ENCODE data around the gene PHF14. TPM values are rescaled to one million over a fixed set of nuclear protein-coding genes. Genes with fewer than 3 reads are reported as not detected.

Gene PHF14
- total and polyA plus RNA-seq, 4 donors, result 6.9 to 24.4 (median 15.3) TPM

DNA sequence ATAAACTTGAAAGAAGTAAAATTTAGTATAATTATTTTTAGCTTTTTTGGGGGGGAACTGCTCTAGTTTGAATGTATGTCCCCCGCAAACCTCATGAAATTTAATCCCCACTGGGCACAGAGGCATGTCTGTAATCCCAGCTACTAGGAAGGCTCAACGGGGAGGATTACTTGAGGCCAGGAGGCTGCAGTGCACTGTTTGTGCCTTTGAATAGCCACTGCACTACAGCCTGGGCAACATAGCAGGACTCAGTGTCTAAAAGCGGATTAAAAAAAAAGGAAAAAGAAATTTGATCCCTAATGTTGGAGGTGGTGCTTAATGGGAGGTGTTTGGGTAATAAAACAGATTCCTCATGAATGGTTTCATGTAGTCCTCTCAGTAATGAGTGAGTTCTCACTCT lies 43.1 kb upstream of the PHF14 start (continued):
- TF ChIP-seq, protein P1, sequence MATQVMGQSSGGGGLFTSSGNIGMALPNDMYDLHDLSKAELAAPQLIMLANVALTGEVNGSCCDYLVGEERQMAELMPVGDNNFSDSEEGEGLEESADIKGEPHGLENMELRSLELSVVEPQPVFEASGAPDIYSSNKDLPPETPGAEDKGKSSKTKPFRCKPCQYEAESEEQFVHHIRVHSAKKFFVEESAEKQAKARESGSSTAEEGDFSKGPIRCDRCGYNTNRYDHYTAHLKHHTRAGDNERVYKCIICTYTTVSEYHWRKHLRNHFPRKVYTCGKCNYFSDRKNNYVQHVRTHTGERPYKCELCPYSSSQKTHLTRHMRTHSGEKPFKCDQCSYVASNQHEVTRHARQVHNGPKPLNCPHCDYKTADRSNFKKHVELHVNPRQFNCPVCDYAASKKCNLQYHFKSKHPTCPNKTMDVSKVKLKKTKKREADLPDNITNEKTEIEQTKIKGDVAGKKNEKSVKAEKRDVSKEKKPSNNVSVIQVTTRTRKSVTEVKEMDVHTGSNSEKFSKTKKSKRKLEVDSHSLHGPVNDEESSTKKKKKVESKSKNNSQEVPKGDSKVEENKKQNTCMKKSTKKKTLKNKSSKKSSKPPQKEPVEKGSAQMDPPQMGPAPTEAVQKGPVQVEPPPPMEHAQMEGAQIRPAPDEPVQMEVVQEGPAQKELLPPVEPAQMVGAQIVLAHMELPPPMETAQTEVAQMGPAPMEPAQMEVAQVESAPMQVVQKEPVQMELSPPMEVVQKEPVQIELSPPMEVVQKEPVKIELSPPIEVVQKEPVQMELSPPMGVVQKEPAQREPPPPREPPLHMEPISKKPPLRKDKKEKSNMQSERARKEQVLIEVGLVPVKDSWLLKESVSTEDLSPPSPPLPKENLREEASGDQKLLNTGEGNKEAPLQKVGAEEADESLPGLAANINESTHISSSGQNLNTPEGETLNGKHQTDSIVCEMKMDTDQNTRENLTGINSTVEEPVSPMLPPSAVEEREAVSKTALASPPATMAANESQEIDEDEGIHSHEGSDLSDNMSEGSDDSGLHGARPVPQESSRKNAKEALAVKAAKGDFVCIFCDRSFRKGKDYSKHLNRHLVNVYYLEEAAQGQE (IDR thresholded peaks at IDR 0.05), result no peak
- TF ChIP-seq FOXA1 (IDR thresholded peaks at IDR 0.05), result no peak

DNA sequence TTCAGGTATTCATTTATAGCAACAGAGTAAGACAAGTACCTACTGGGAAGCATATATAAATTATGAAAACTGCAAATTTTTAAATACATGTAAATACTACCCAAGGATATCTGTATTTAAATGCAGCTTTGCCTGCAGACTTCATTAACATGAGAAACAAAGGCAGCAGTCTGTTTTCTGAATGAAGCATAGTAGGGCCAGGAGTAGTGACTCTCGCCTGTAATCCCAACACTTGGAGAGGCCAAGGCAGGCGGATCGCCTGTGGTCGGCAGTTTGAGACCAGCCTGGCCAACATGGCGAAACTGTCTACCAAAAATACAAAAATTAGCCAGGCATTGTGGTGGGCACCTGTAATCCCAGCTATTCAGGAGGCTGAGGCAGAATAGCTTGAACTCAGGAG lies 42.5 kb upstream of the PHF14 start:
- no peak for DNase-seq (ENCODE audit: low spot score)
- Histone ChIP-seq H3K27ac (ENCODE audit: low read depth in 1 of 2, low read length in 2 of 2) (no peak overlapping the region), H3K27me3 (ENCODE audit: control insufficient read depth in 4 of 4, insufficient read depth in 4 of 4, low read length in 3 of 4) (no peaks in the 10 kb centered on the region), H3K4me3 (ENCODE audit: low read depth in 1 of 3, low read length in 3 of 3) (no peak overlapping the region), H3K36me3 (ENCODE audit: control insufficient read depth in 4 of 4, insufficient read depth in 3 of 4, low read depth in 1 of 4, low read length in 3 of 4) (peaks cover 1 to 27% (median 17%) of the 10 kb centered on the region in 4 donors), H3K4me1 (ENCODE audit: control insufficient read depth in 4 of 4, insufficient read depth in 4 of 4, low read length in 3 of 4) (no peaks in the 10 kb centered on the region), H3K9me3 (ENCODE audit: control insufficient read depth in 4 of 4, low read length in 3 of 4) (no peaks in the 10 kb centered on the region), H3K9ac (ENCODE audit: low read depth in 1 of 2, low read length in 2 of 2) (no peak overlapping the region)
- no peak for TF ChIP-seq RXRA (IDR thresholded peaks at IDR 0.05)
- TF ChIP-seq, protein P2, sequence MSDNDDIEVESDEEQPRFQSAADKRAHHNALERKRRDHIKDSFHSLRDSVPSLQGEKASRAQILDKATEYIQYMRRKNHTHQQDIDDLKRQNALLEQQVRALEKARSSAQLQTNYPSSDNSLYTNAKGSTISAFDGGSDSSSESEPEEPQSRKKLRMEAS (IDR thresholded peaks at IDR 0.05), result no peak
- no peak for TF ChIP-seq YY1 (IDR thresholded peaks at IDR 0.05)
- TF ChIP-seq GABPA (IDR thresholded peaks at IDR 0.05 in 1 of 2, conservative IDR thresholded peaks at IDR 0.05 in 1 of 2), result no peak
- WGBS, result 97% methylated on average over 5 of the region's 5 CpGs

- no peak overlapping the region for H3K4me3 ChIP-seq (ENCODE audit: low read depth in 1 of 3, low read length in 3 of 3)
- H3K9me3 ChIP-seq (ENCODE audit: control insufficient read depth in 4 of 4, low read length in 3 of 4), result no peaks in the 10 kb centered on the region
- no peaks in the 10 kb centered on the region for H3K27me3 ChIP-seq (ENCODE audit: control insufficient read depth in 4 of 4, insufficient read depth in 4 of 4, low read length in 3 of 4)
- H3K4me1 ChIP-seq (ENCODE audit: control insufficient read depth in 4 of 4, insufficient read depth in 4 of 4, low read length in 3 of 4), result peaks cover 0 to 11% (median 4%) of the 10 kb centered on the region in 4 donors
- H3K27ac ChIP-seq (ENCODE audit: low read depth in 1 of 2, low read length in 2 of 2), result no peak overlapping the region
- H3K36me3 ChIP-seq (ENCODE audit: control insufficient read depth in 4 of 4, insufficient read depth in 3 of 4, low read depth in 1 of 4, low read length in 3 of 4), result peaks cover 3 to 40% (median 28%) of the 10 kb centered on the region in 4 donors
- DNase-seq (ENCODE audit: low spot score), result no peak
- H3K9ac ChIP-seq (ENCODE audit: low read depth in 1 of 2, low read length in 2 of 2), result no peak overlapping the region
- TF ChIP-seq, protein P3, sequence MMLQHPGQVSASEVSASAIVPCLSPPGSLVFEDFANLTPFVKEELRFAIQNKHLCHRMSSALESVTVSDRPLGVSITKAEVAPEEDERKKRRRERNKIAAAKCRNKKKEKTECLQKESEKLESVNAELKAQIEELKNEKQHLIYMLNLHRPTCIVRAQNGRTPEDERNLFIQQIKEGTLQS (IDR thresholded peaks at IDR 0.05), result no peak
- TF ChIP-seq JUND (IDR thresholded peaks at IDR 0.05), result no peak
- TF ChIP-seq, protein P2 (IDR thresholded peaks at IDR 0.05), result no peak
- no peak for TF ChIP-seq EGR1 (IDR thresholded peaks at IDR 0.05; ENCODE audit: low read depth in 2 of 2)
- TF ChIP-seq HNF4G (IDR thresholded peaks at IDR 0.05), result no peak
- TF ChIP-seq SP1 (IDR thresholded peaks at IDR 0.05), result no peak
- TF ChIP-seq RXRA (IDR thresholded peaks at IDR 0.05), result no peak
- TF ChIP-seq HNF4A (conservative IDR thresholded peaks at IDR 0.05), result no peak
- no peak for TF ChIP-seq TAF1 (conservative IDR thresholded peaks at IDR 0.05)
- TF ChIP-seq NR2F2 (IDR thresholded peaks at IDR 0.05), result no peak
- TF ChIP-seq, protein P1 (IDR thresholded peaks at IDR 0.05), result no peak
- TF ChIP-seq, protein P4, sequence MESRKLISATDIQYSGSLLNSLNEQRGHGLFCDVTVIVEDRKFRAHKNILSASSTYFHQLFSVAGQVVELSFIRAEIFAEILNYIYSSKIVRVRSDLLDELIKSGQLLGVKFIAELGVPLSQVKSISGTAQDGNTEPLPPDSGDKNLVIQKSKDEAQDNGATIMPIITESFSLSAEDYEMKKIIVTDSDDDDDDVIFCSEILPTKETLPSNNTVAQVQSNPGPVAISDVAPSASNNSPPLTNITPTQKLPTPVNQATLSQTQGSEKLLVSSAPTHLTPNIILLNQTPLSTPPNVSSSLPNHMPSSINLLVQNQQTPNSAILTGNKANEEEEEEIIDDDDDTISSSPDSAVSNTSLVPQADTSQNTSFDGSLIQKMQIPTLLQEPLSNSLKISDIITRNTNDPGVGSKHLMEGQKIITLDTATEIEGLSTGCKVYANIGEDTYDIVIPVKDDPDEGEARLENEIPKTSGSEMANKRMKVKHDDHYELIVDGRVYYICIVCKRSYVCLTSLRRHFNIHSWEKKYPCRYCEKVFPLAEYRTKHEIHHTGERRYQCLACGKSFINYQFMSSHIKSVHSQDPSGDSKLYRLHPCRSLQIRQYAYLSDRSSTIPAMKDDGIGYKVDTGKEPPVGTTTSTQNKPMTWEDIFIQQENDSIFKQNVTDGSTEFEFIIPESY (IDR thresholded peaks at IDR 0.05), result no peak
- TF ChIP-seq GABPA (IDR thresholded peaks at IDR 0.05 in 1 of 2, conservative IDR thresholded peaks at IDR 0.05 in 1 of 2), result no peak
- TF ChIP-seq FOXA2 (IDR thresholded peaks at IDR 0.05), result no peak
- no peak for TF ChIP-seq FOXA1 (IDR thresholded peaks at IDR 0.05)
- no peak for TF ChIP-seq RAD21 (IDR thresholded peaks at IDR 0.05)
- TF ChIP-seq CTCF (IDR thresholded peaks at IDR 0.05; ENCODE audit: low read depth, low read length, missing input control), result no peak
Measured at GRCh38 chr7:10934292-10934691, 39.4 kb upstream of the PHF14 start.
